Ovary (tissue), 9 donors: ENCODE data around the gene MYO5B. TPM values are rescaled to one million over a fixed set of nuclear protein-coding genes. Genes with fewer than 3 reads are reported as not detected.

Source experiments
- DNase-seq, 5 donors: peaks; one replicate each; pipeline ENCODE4 v3.0.0-alpha.2; 2019 to 2020
- H3K27ac ChIP-seq, 2 donors: fragments of 200-600 bp; one replicate each; pipeline versions ENCODE4 v1.5.1 to v1.8.0; 2019 to 2022
- H3K27me3 ChIP-seq: fragments of 200-600 bp; one replicate; pipeline ENCODE4 v1.8.0; 2022
- H3K36me3 ChIP-seq: fragments of 200-600 bp; sonication (generic); one replicate; pipeline ENCODE4 v1.5.1; 2019
- H3K4me1 ChIP-seq: one replicate; pipeline ENCODE4 v1.8.1; 2013; ENCODE audit warnings: mild to moderate bottlenecking, moderate library complexity; ENCODE audit not compliant: insufficient read depth
- H3K4me3 ChIP-seq: fragments of 200-600 bp; sonication (generic); one replicate; pipeline ENCODE4 v1.5.1; 2017
- H3K9me3 ChIP-seq, 2 donors: fragments of 200-600 bp in 1 of 2; sonication (generic) in 1 of 2; one replicate each; pipeline versions ENCODE4 v1.5.1 to v1.8.1; 2013 to 2019; ENCODE audit warnings: mild to moderate bottlenecking in 1 of 2, moderate library complexity in 1 of 2
- CTCF ChIP-seq, 3 donors: fragments of 450-650 bp in 2 of 3; fragments of 200-600 bp in 1 of 3; IDR thresholded peaks; one replicate each; pipeline versions ENCODE4 v1.5.1 to v1.8.0; 2016 to 2022; ENCODE audit warnings: antibody characterized with exemption in 3 of 3, mild to moderate bottlenecking in 1 of 3
- EP300 ChIP-seq: sonication (generic); formaldehyde crosslinking; IDR thresholded peaks from one replicate; pipeline ENCODE4 v1.6.1; 2017; ENCODE audit warnings: antibody characterized with exemption
- POLR2A ChIP-seq: fragments of 450-650 bp; IDR thresholded peaks from one replicate; pipeline ENCODE4 v1.6.1; 2017; ENCODE audit warnings: antibody characterized with exemption, mild to moderate bottlenecking, moderate library complexity
- WGBS, 3 donors: extraction: QIAGEN DNeasy Blood & Tissue Kit in 1 of 3; methylation state at CpG; one replicate each; pipeline versions ENCODE4 v1.1.5 to v1.1.7; 2013 to 2017; 5-methylcytosine and 5-hydroxymethylcytosine counted together
- intact Hi-C, 4 donors: fragments of 100-400 bp; cut with DNase I; formaldehyde crosslinking; loops; one replicate each; pipeline versions ENCODE4 v1.11.0 to v1.15.1; 2022 to 2023
- polyA plus RNA-seq, 2 donors: library from polyadenylated mRNA; stranded (reverse); fragments of 200-250 nt in 1 of 2; fragments of 350-450 nt in 1 of 2; fragmentation: Illumina TruSeq in 1 of 2; extraction: RNeasy Lipid Tissue Mini Kit (QIAGEN cat#74804) in 1 of 2; gene quantifications; one replicate each; pipeline ENCODE4 v1.2.3, GENCODE V29; 2013 to 2014
- total RNA-seq, 7 donors: library from RNA; depleted of rRNA in 2 of 7; stranded (reverse); fragments of >200 nt in 2 of 7; fragmentation: NEBNext Ultra II Directional in 3 of 7; extraction: Animal tissue kit (Norgen Biotek cat#: 25700) in 3 of 7; gene quantifications; one replicate each; pipeline versions ENCODE4 v1.1.0 to v1.2.4, GENCODE V29; 2016 to 2023
- donor health status: DM: no; HTN: no; CAD: no; lungs with moderate emphysema.
- donor health status: DM: no; HTN: no; CAD: no.
- donor health status: Bipolar disorder and iron deficiency.
- donor health status: DM: yes; HTN: yes; CAD: no.
- donor health status: DM: no; HTN: no; CAD: no.
- donor health status: DM: yes; HTN: yes; CAD: no.

Gene MYO5B
- total and polyA plus RNA-seq, 9 donors = 0.25 to 25.5 (median 1.5) TPM

DNA sequence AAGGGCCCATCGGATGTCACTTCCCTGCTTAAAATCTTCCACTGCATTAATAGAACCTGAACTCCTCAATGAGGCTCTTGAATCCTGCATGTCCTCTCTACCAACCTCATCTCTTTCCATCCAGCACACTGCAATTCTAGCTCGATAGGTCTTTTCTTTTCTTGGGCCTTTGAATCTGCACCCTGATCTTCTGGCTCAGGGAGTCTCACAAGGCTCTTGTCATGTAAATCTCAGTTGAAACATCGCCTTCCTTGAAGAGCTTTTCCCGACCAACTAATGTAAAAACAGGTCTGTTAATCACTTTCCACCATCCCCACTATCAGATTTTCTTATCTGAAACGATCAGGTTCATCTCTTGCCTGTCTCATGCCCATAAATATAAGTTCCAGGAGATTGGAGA lies 120.5 kb downstream of the MYO5B start:
- no peaks in the 10 kb centered on the region for H3K4me1 ChIP-seq
- H3K27me3 ChIP-seq = no peaks in the 10 kb centered on the region
- intact Hi-C loops = no loop called here
- no peaks in the 10 kb centered on the region for H3K36me3 ChIP-seq
- no peak overlapping the region for H3K27ac ChIP-seq
- no peak overlapping the region for H3K4me3 ChIP-seq
- TF ChIP-seq EP300 (no peak), POLR2A (no peak), CTCF (IDR thresholded peaks at IDR 0.05) (no peak)
- 58 to 70% (median 65%) methylated on average over 5 of the region's 5 CpGs for WGBS, 3 donors
- H3K9me3 ChIP-seq = no peaks in the 10 kb centered on the region
- no peak for DNase-seq

- Histone ChIP-seq H3K27me3 (no peaks in the 10 kb centered on the region), H3K27ac (no peak overlapping the region), H3K4me1 (no peaks in the 10 kb centered on the region), H3K36me3 (no peaks in the 10 kb centered on the region), H3K4me3 (no peak overlapping the region), H3K9me3 (no peaks in the 10 kb centered on the region)
- TF ChIP-seq EP300 = no peak
- TF ChIP-seq POLR2A = no peak
- no peak for TF ChIP-seq CTCF (IDR thresholded peaks at IDR 0.05)
- DNase-seq = no peak
- intact Hi-C loops = no loop called here
- WGBS, 3 donors = 72 to 83% (median 72%) methylated on average over 2 of the region's 2 CpGs
Observed at GRCh38 chr18:50073319-50073718, 121.6 kb downstream of the MYO5B start.

DNA sequence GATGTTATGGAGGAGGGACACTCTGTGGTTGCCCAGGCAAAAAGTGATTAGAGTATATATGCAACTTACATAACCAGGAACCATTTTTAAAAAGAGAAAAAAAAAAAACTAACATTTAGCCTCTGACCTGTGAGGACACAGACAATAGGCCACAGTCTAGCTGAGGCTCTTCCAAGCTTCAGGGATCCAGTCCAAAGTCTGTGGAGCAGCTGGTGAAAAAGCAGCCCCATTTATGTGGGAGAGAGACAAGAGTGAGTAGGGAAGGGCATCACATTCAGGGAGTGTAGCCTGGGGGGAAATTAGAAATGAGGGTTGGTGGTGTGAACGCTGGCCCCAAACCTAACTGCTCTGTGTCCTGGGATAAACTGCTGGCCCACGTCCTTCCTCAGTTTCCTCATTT lies 122.8 kb downstream of the MYO5B start:
- H3K36me3 ChIP-seq = no peaks in the 10 kb centered on the region
- no peaks in the 10 kb centered on the region for H3K4me1 ChIP-seq
- intact Hi-C loops = no loop called here
- no peak for DNase-seq
- no peak overlapping the region for H3K4me3 ChIP-seq
- no peaks in the 10 kb centered on the region for H3K9me3 ChIP-seq
- WGBS, 3 donors = 71 to 91% (median 77%) methylated on average over 2 of the region's 2 CpGs
- TF ChIP-seq POLR2A (no peak), CTCF (IDR thresholded peaks at IDR 0.05) (no peak), EP300 (no peak)
- H3K27ac ChIP-seq = no peak overlapping the region
- no peaks in the 10 kb centered on the region for H3K27me3 ChIP-seq

- H3K36me3 ChIP-seq = no peaks in the 10 kb centered on the region
- H3K4me1 ChIP-seq = no peaks in the 10 kb centered on the region
- intact Hi-C loops = no loop called here
- H3K4me3 ChIP-seq = no peak overlapping the region
- no peak for DNase-seq
- 60 to 66% (median 62%) methylated on average over 4 of the region's 4 CpGs for WGBS, 3 donors
- no peaks in the 10 kb centered on the region for H3K27me3 ChIP-seq
- H3K9me3 ChIP-seq = no peaks in the 10 kb centered on the region
- no peak overlapping the region for H3K27ac ChIP-seq
- TF ChIP-seq CTCF (IDR thresholded peaks at IDR 0.05) (no peak), EP300 (no peak), POLR2A (no peak)
Observed at GRCh38 chr18:50071397-50071796, 123.5 kb downstream of the MYO5B start.

- H3K36me3 ChIP-seq = no peaks in the 10 kb centered on the region
- H3K9me3 ChIP-seq = no peaks in the 10 kb centered on the region
- no peaks in the 10 kb centered on the region for H3K27me3 ChIP-seq
- TF ChIP-seq POLR2A (no peak), EP300 (no peak), CTCF (IDR thresholded peaks at IDR 0.05) (no peak)
- WGBS, 3 donors = 83 to 91% (median 86%) methylated on average over 3 of the region's 3 CpGs
- H3K27ac ChIP-seq = no peak overlapping the region
- DNase-seq = no peak
- intact Hi-C loops = no loop called here
- no peaks in the 10 kb centered on the region for H3K4me1 ChIP-seq
- H3K4me3 ChIP-seq = no peak overlapping the region
Observed at GRCh38 chr18:50069422-50069821, 125.5 kb downstream of the MYO5B start.
